Thoracic aorta (tissue), 2 donors: ENCODE data around the gene B4GALNT4. TPM values are rescaled to one million over a fixed set of nuclear protein-coding genes. Genes with fewer than 3 reads are reported as not detected.

Experiments
- ATAC-seq: fragments of 150-250 bp; one replicate; pipeline ENCODE4 v1.8.0; 2017; ENCODE audit warnings: low read depth; ENCODE audit not compliant: insufficient number of reproducible peaks, low FRiP score
- DNase-seq: peaks from one replicate; pipeline ENCODE4 v3.0.0-alpha.2; 2020; ENCODE audit warnings: low spot score
- H3K27ac ChIP-seq, 2 donors: fragments of 200-600 bp; sonication (generic); 1 replicate in 1 of 2; 2 replicates in 1 of 2; pipeline ENCODE4 v1.5.1; 2016; ENCODE audit warnings: mild to moderate bottlenecking in 2 of 2, moderate library complexity in 2 of 2
- H3K27me3 ChIP-seq: fragments of 200-600 bp; sonication (generic); replicated peaks from 2 replicates; pipeline ENCODE4 v1.6.0; 2016; ENCODE audit warnings: mild to moderate bottlenecking; ENCODE audit not compliant: insufficient read depth
- H3K36me3 ChIP-seq: fragments of 200-600 bp; sonication (generic); one replicate; pipeline ENCODE4 v1.5.1; 2016
- H3K4me1 ChIP-seq, 2 donors: fragments of 200-600 bp; sonication (generic); 1 replicate in 1 of 2; 2 replicates in 1 of 2; pipeline versions ENCODE4 v1.5.1 to v1.6.0; 2016; ENCODE audit warnings: low read depth in 2 of 2, mild to moderate bottlenecking in 1 of 2; ENCODE audit not compliant: control insufficient read depth in 1 of 2
- H3K4me3 ChIP-seq: fragments of 200-600 bp; sonication (generic); 2 replicates; pipeline ENCODE4 v1.5.1; 2016; ENCODE audit warnings: mild to moderate bottlenecking
- H3K9me3 ChIP-seq: fragments of 200-600 bp; sonication (generic); 2 replicates; pipeline ENCODE4 v1.5.1; 2016
- CTCF ChIP-seq: fragments of 200-600 bp; sonication (generic); IDR thresholded peaks from one replicate; pipeline ENCODE4 v1.5.1; 2019; ENCODE audit warnings: antibody characterized with exemption
- total RNA-seq, 2 donors: library from RNA; depleted of rRNA; stranded (reverse); fragments of >200 nt; gene quantifications; one replicate each; pipeline versions ENCODE4 v1.1.0 to v1.2.3, GENCODE V29; 2016

B4GALNT4 gene
- total RNA-seq, 2 donors from 2014 or later, result 0.78 to 3.7 TPM

GRCh38 chr11:371716-372590 is 2.7 kb downstream of the B4GALNT4 start:
- Histone ChIP-seq H3K9me3 (no peaks in the 10 kb centered on the region), H3K4me3 (no peak overlapping the region), H3K27me3 (no peaks in the 10 kb centered on the region), H3K36me3 (no peaks in the 10 kb centered on the region), H3K27ac (no peak overlapping the region), H3K4me1 (no peaks in the 10 kb centered on the region)
- no peak for DNase-seq
- ATAC-seq, result no peak
- TF ChIP-seq CTCF, result no peak

GRCh38 chr11:372809-373715 is 3.8 kb downstream of the B4GALNT4 start:
- H3K36me3 ChIP-seq, result no peaks in the 10 kb centered on the region
- no peaks in the 10 kb centered on the region for H3K9me3 ChIP-seq
- no peak for ATAC-seq
- TF ChIP-seq CTCF, result no peak
- no peak overlapping the region for H3K4me3 ChIP-seq
- no peaks in the 10 kb centered on the region for H3K4me1 ChIP-seq
- no peak overlapping the region for H3K27ac ChIP-seq
- DNase-seq, result no peak
- H3K27me3 ChIP-seq, result no peaks in the 10 kb centered on the region

- H3K4me3 ChIP-seq, result no peak overlapping the region
- TF ChIP-seq CTCF, result no peak
- no peak overlapping the region for H3K27ac ChIP-seq
- H3K9me3 ChIP-seq, result no peaks in the 10 kb centered on the region
- ATAC-seq (no peak), DNase-seq (no peak)
- no peaks in the 10 kb centered on the region for H3K36me3 ChIP-seq
- no peaks in the 10 kb centered on the region for H3K27me3 ChIP-seq
- no peaks in the 10 kb centered on the region for H3K4me1 ChIP-seq
These were observed 4.6 kb downstream of the B4GALNT4 start for GRCh38 chr11:373716-374551.

- no peaks in the 10 kb centered on the region for H3K36me3 ChIP-seq
- no peak overlapping the region for H3K27ac ChIP-seq
- TF ChIP-seq CTCF, result no peak
These were observed 6.0 kb downstream of the B4GALNT4 start for GRCh38 chr11:375065-376025.

More at GRCh38 chr11:375065-376025, 6.0 kb downstream of the B4GALNT4 start:
- no peak for ATAC-seq
- Histone ChIP-seq H3K9me3 (no peaks in the 10 kb centered on the region), H3K4me1 (no peaks in the 10 kb centered on the region), H3K4me3 (no peak overlapping the region), H3K27me3 (no peaks in the 10 kb centered on the region)
- no peak for DNase-seq
